Measurements from ENCODE around the gene CTNNBL1.

GRCh38 chr20:37657924-37658804 lies 35.7 kb upstream of the CTNNBL1 start:
- TF ChIP-seq CTCF (IDR thresholded peaks at IDR 0.05 in 2 of 3, conservative IDR thresholded peaks at IDR 0.05 in 1 of 3; ENCODE audit: borderline replicate concordance in 1 of 3, insufficient read depth in 1 of 3, low read depth in 2 of 3, low read length in 2 of 3) (no peak), EZH2 (IDR thresholded peaks at IDR 0.05) (no peak), POLR2AphosphoS5 (IDR thresholded peaks at IDR 0.05; ENCODE audit: low read depth, low read length) (no peak), FOSL1 (IDR thresholded peaks at IDR 0.05; ENCODE audit: low read depth) (no peak), SIN3A (IDR thresholded peaks at IDR 0.05; ENCODE audit: low read depth) (no peak), EZH2phosphoT487 (IDR thresholded peaks at IDR 0.05; ENCODE audit: borderline replicate concordance) (no peak), EGR1 (IDR thresholded peaks at IDR 0.05; ENCODE audit: low read depth) (no peak), POLR2A (IDR thresholded peaks at IDR 0.05; ENCODE audit: borderline replicate concordance, extremely low read depth, insufficient read depth, insufficient read length) (no peak), ATF3 (IDR thresholded peaks at IDR 0.05) (no peak), MAX (IDR thresholded peaks at IDR 0.05) (no peak), TCF7L2 (IDR thresholded peaks at IDR 0.05; ENCODE audit: borderline replicate concordance, extremely low read depth, insufficient read depth, insufficient read length) (no peak), CEBPB (IDR thresholded peaks at IDR 0.05; ENCODE audit: low read depth) (no peak), RAD21 (IDR thresholded peaks at IDR 0.05; ENCODE audit: low read depth) (no peak), JUND (IDR thresholded peaks at IDR 0.05) (no peak)

Data from HCT116 (cell line).